WI38 (cell line): ENCODE data around the gene URB2.
A peak's percentile ranks its signal among the peaks of the same experiment; 100 is the strongest.

Experiments used
- H3K4me3 ChIP-seq: 2 replicates; pipeline ENCODE4 v1.5.1; 2011; ENCODE audit warnings: low read depth, mild to moderate bottlenecking, control low read depth, low read length
- TF ChIP-seq, protein P1 (sequence below): IDR thresholded peaks from 2 replicates; pipeline ENCODE4 v1.5.1; 2012; ENCODE audit warnings: low read depth, mild to moderate bottlenecking, control low read depth, low read length

URB2 gene

DNA sequence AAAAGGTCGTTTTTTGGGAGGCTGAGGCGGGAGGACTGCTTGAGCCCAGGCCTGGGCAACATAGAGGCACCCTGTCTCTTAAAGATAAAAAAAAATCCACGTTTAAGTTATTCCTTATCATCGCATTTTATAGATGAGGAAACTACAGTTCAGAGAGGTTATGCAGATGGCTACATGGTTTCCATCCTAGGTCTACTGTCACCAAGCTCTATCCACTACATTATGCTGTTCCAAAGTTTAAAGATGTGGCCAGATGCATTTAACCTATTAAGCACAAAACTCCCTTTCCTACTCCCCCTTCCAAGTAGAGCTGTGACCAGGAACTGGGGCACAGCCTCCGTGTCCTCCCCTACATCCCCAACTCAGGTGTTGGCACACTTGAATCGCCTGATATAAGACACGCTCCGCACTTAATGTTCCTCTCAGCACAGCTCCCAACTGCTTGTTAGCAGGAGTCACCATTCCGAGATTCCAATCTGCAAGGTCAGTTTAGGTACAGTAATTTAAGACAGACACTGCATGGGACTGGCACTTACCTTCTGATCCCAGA, 1.5 kb upstream of the URB2 start:
- peak overlapping the region; percentile 90 for H3K4me3 ChIP-seq
- TF ChIP-seq, protein P1, sequence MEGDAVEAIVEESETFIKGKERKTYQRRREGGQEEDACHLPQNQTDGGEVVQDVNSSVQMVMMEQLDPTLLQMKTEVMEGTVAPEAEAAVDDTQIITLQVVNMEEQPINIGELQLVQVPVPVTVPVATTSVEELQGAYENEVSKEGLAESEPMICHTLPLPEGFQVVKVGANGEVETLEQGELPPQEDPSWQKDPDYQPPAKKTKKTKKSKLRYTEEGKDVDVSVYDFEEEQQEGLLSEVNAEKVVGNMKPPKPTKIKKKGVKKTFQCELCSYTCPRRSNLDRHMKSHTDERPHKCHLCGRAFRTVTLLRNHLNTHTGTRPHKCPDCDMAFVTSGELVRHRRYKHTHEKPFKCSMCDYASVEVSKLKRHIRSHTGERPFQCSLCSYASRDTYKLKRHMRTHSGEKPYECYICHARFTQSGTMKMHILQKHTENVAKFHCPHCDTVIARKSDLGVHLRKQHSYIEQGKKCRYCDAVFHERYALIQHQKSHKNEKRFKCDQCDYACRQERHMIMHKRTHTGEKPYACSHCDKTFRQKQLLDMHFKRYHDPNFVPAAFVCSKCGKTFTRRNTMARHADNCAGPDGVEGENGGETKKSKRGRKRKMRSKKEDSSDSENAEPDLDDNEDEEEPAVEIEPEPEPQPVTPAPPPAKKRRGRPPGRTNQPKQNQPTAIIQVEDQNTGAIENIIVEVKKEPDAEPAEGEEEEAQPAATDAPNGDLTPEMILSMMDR: no peak

DNA sequence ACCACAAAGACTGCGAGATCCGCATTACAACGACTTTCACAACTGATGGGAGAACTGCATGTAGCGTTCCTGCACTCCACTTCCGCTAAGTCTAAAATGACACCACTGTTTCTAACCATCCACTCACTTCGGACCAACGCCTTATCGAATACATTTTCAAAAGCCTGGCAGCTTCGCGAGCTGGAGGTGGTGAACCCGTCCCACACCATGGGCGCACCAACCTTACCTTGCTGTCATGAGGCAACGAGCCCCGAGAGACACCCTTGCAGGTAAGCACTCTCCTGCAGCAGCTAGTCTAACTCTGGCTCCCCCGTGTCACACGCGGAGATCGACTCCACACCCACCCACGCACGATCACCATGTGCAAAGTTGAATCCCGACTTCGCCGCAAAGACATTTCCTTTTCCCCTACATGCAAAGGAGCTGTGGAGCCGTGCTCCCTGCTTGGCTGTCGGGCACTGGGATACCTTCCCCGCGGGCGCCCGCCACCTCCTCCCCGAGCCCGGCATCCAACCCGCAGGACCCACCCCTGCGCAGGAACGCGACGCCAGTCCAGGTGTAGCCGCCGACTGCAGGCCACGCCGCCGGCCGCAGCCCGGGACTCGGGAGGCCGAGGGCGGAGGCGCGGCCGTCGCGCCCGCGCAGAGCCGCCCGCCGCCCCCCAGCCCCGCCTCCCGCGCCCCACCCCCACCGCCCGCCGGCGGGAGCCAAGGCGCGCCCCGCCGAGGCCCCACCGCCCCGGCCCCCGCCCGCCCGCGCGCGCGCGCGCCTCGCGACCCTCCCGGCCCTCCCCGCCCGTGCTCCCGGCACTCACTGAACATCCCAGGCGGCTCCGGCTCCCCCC, 754 bp upstream of the URB2 start:
- TF ChIP-seq, protein P1: no peak
- H3K4me3 ChIP-seq: peak overlapping the region; percentile 90

DNA sequence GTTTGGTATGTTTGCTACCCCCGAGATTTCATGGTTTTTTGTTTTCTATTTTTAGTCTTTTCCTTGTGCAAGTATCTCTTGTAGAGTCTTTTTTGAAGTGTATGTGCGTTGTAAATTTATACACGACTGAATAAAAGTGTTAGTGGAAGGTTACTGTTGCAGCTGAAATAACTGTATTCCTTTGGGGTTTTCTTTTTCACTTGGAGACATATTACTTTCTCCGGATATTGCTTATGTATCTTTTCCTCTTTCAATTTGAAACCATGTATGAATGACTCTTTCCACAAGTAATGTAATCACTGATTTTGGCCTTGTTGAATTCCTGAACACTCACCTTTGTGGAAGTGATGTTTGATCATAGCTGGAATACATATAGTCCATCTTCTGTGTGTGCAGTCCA, 956 bp downstream of the URB2 start:
- peak overlapping the region; percentile 71 for H3K4me3 ChIP-seq
- TF ChIP-seq, protein P1: no peak

DNA sequence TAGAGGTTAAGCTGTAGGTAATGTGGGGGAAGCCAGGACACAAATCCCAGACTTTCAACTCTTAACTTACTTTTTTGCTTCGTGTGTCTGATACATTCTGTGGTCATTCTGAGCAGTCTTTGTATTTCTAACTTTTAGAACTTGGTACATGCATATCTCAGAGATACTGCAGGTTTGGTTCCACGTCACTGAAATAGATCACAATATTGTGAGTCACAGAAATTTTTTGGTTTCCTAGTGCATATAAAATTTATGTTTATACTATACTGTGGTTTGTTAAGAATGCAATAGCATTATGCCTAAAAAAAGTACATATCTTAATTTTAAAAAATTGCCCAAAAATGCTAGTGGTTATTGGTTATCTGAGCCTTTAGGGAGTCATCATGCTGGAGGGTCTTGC, 3.2 kb downstream of the URB2 start:
- TF ChIP-seq, protein P1: no peak
- H3K4me3 ChIP-seq: no peak overlapping the region

DNA sequence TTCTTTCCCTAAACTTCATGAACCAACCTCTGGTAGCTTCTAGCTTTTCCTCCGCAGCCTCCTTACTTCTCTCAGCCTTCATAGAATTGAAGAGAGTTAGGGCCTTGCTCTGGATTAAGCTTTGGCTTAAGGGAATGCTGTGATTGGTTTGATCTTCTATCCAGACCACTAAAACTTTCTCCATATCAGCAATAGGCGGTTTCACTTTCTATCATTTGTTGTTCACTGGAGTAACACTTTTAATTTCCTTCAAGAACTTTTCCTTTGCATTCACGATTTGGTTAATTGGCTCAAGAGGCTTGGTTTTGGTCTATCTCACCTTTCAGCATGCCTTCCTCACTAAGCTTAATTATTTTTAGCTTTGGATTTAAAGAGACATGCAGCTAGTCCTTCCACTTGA, 5.1 kb downstream of the URB2 start:
- TF ChIP-seq, protein P1: no peak
- no peak overlapping the region for H3K4me3 ChIP-seq

DNA sequence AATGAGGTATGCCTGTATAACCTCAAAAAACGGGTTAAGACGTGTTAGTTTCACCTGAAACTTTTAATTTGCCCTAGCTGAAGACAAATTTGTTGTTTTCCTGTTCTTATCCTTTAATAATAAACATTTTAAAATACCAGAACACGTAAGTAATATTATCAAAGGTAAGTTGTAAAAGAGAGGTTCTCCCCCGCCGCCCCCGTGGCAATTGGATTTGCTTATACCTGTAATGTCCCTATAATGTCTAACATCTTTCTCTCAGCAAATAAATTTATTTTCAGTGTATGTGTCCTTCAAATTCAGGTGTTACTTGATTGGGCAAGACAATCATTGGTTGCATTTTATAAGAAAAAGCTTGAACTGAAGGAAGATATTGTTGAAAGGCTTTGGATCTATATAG, 5.9 kb downstream of the URB2 start:
- TF ChIP-seq, protein P1: no peak
- no peak overlapping the region for H3K4me3 ChIP-seq

DNA sequence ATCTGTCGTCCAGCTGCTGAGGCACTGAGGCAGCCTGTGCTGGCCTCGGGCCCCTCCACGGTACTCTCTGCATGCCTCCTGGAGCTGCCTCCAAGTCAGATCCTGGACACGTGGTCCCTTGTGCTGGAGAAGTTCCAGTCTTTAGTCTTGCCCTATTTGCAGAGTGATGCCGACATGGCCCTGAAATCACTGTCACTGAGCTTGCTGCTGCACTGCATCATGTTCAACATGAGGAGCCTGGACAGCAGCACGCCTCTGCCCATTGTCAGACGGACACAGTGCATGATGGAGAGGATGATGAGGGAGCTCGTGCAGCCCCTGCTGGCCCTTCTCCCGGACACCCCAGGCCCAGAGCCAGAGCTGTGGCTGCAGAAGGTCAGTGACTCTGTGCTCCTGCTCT, 10.0 kb downstream of the URB2 start:
- no peak overlapping the region for H3K4me3 ChIP-seq
- TF ChIP-seq, protein P1: no peak
